Adrenal gland (tissue), 12 donors: ENCODE data around the gene LRCH1. TPM values are rescaled to one million over a fixed set of nuclear protein-coding genes. Genes with fewer than 3 reads are reported as not detected.

Experiments used
- DNase-seq, 7 donors: peaks; one replicate each; pipeline ENCODE4 v3.0.0-alpha.2; 2019 to 2020
- H3K27ac ChIP-seq, 5 donors: fragments of 200-600 bp; sonication (generic) in 4 of 5; 1 replicate in 3 of 5; 2 replicates in 2 of 5; pipeline versions ENCODE4 v1.5.1 to v1.8.0; 2016 to 2020; ENCODE audit warnings: mild to moderate bottlenecking in 1 of 5
- H3K27me3 ChIP-seq: fragments of 200-600 bp; 2 replicates; pipeline ENCODE4 v1.8.0; 2021
- H3K36me3 ChIP-seq, 2 donors: fragments of 200-600 bp; replicated peaks in 1 of 2; 1 replicate in 1 of 2; 2 replicates in 1 of 2; pipeline versions ENCODE4 v1.5.1 to v1.8.0; 2018 to 2022
- H3K4me1 ChIP-seq, 2 donors: fragments of 200-600 bp; replicated peaks in 1 of 2; 1 replicate in 1 of 2; 2 replicates in 1 of 2; pipeline versions ENCODE4 v1.5.1 to v1.8.0; 2018 to 2021
- H3K4me3 ChIP-seq, 4 donors: fragments of 200-600 bp; sonication (generic) in 3 of 4; one replicate each; pipeline ENCODE4 v1.5.1; 2016 to 2018
- H3K9me3 ChIP-seq, 3 donors: fragments of 200-600 bp; sonication (generic) in 1 of 3; replicated peaks in 1 of 3; 1 replicate in 2 of 3; 2 replicates in 1 of 3; pipeline versions ENCODE4 v1.5.1 to v1.8.0; 2016 to 2021
- CTCF ChIP-seq, 6 experiments: fragments of 450-650 bp in 4 of 6; fragments of 200-600 bp in 2 of 6; sonication (generic) in 1 of 6; IDR thresholded peaks; 1 replicate in 5 of 6; 2 replicates in 1 of 6; pipeline versions ENCODE4 v1.5.1 to v1.8.0; 2016 to 2021; ENCODE audit warnings: antibody characterized with exemption in 6 of 6, mild to moderate bottlenecking in 2 of 6, moderate library complexity in 1 of 6
- POLR2A ChIP-seq, 2 donors: fragments of 450-650 bp; IDR thresholded peaks; one replicate each; pipeline ENCODE4 v1.6.1; 2017; ENCODE audit warnings: antibody characterized with exemption in 2 of 2, mild to moderate bottlenecking in 2 of 2, moderate library complexity in 1 of 2
- WGBS, 4 donors: extraction: QIAGEN DNeasy Blood & Tissue Kit in 2 of 4; methylation state at CpG; one replicate each; pipeline versions ENCODE4 v1.1.5 to v1.1.7; 2013 to 2017; 5-methylcytosine and 5-hydroxymethylcytosine counted together
- intact Hi-C, 2 donors: fragments of 100-400 bp; cut with DNase I; formaldehyde crosslinking; loops; one replicate each; pipeline versions ENCODE4 v1.14.1 to v1.15.0; 2022 to 2023
- polyA plus RNA-seq, 3 donors: library from polyadenylated mRNA; stranded (reverse); fragments of 200-250 nt in 2 of 3; fragments of 350-450 nt in 1 of 3; fragmentation: Illumina TruSeq in 1 of 3; extraction: RNeasy Lipid Tissue Mini Kit (QIAGEN cat#74804) in 1 of 3; gene quantifications; one replicate each; pipeline ENCODE4 v1.2.3, GENCODE V29; 2013 to 2014
- total RNA-seq, 9 donors: library from RNA; depleted of rRNA in 4 of 9; stranded (reverse); fragments of >200 nt in 4 of 9; fragments of 120-200 nt in 1 of 9; fragmentation: NEBNext Ultra II Directional in 1 of 9; extraction: Animal tissue kit (Norgen Biotek cat#: 25700) in 1 of 9; gene quantifications; one replicate each; pipeline versions ENCODE4 v1.1.0 to v1.2.4, GENCODE V29; 2013 to 2023
- donor health status: healthy with polysubstance abuse.
- donor health status: Bipolar disorder and iron deficiency.
- donor health status: DM: yes; HTN: yes; CAD: no.
- donor health status: DM: no; HTN: no; CAD: no.
- donor health status: DM: no; HTN: no; CAD: no.
- donor health status: DM: yes; HTN: yes; CAD: no.

The LRCH1 gene
- total and polyA plus RNA-seq, 12 donors = 2.8 to 13.6 (median 8.4) TPM

GRCh38 chr13:46667687-46668281 lies 114.8 kb downstream of the LRCH1 start:
- Histone ChIP-seq H3K4me3 (no peak overlapping the region), H3K27me3 (no peaks in the 10 kb centered on the region), H3K4me1 (peaks cover 5 to 33% of the 10 kb centered on the region in 2 donors), H3K36me3 (no peaks in the 10 kb centered on the region), H3K9me3 (no peaks in the 10 kb centered on the region), H3K27ac (peak overlapping the region in 2 of 5 donors; percentile 35 to 53)
- 66 to 87% (median 71%) methylated on average over 4 of the region's 4 CpGs for WGBS, 4 donors
- intact Hi-C loops = no loop called here
- DNase-seq = no peak
- TF ChIP-seq CTCF (IDR thresholded peaks at IDR 0.05) (no peak), POLR2A (IDR thresholded peaks at IDR 0.05) (no peak)

GRCh38 chr13:46668302-46668720 lies 115.3 kb downstream of the LRCH1 start:
- Histone ChIP-seq H3K9me3 (no peaks in the 10 kb centered on the region), H3K27me3 (no peaks in the 10 kb centered on the region), H3K36me3 (no peaks in the 10 kb centered on the region), H3K4me1 (peaks cover 5 to 33% of the 10 kb centered on the region in 2 donors), H3K27ac (peak overlapping the region in 1 of 5 donors; percentile 53), H3K4me3 (no peak overlapping the region)
- intact Hi-C loops = no loop called here
- DNase-seq = peak in 6 of 7 donors; percentile 22 to 65 (median 47)
- WGBS, 4 donors = 49 to 59% (median 57%) methylated on average over 3 of the region's 3 CpGs
- TF ChIP-seq POLR2A (IDR thresholded peaks at IDR 0.05) = no peak

DNA sequence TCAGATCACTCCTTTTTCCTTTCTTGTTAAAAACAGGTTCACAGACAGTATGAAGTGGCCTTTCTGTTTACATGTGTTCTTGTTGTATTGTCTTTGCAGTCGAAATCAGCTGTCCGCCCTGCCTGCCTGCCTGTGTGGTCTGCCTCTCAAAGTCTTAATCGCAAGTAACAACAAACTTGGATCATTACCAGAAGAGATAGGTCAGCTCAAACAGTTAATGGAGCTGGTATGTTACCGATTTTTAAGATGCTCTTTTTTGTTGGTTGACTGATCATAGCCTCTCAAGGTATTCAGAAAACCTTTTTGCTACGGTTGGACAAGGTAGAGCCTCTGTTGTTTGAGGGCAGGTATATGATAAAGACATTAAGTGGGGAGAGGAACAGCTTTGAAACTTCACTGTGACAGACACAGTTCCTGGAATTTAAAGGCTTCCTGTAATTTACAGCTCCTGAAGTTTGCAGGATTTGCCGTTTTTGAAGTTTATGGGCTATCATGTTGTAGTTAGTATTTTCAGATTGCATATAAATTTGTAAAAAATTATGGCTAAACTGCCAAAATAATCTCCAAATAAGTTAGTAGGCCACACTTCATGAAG lies 116.1 kb downstream of the LRCH1 start:
- no peaks in the 10 kb centered on the region for H3K27me3 ChIP-seq
- no peak overlapping the region for H3K4me3 ChIP-seq
- intact Hi-C loops = no loop called here
- no peak for DNase-seq
- no peaks in the 10 kb centered on the region for H3K36me3 ChIP-seq
- 61 to 69% (median 66%) methylated on average over 6 of the region's 6 CpGs for WGBS, 4 donors
- no peaks in the 10 kb centered on the region for H3K9me3 ChIP-seq
- peak overlapping the region in 1 of 5 donors; percentile 25 for H3K27ac ChIP-seq
- TF ChIP-seq CTCF (IDR thresholded peaks at IDR 0.05) (no peak), POLR2A (IDR thresholded peaks at IDR 0.05) (no peak)
- H3K4me1 ChIP-seq = peaks cover 5 to 33% of the 10 kb centered on the region in 2 donors

GRCh38 chr13:46672338-46673090 lies 119.5 kb downstream of the LRCH1 start:
- no peak for DNase-seq
- Histone ChIP-seq H3K27ac (no peak overlapping the region), H3K4me1 (peaks cover 5 to 26% of the 10 kb centered on the region in 2 donors), H3K4me3 (no peak overlapping the region), H3K27me3 (no peaks in the 10 kb centered on the region), H3K36me3 (no peaks in the 10 kb centered on the region), H3K9me3 (no peaks in the 10 kb centered on the region)
- TF ChIP-seq CTCF (IDR thresholded peaks at IDR 0.05) = no peak
- no peak for TF ChIP-seq POLR2A (IDR thresholded peaks at IDR 0.05)
- WGBS, 4 donors = 89 to 93% (median 92%) methylated on average over 11 to 15 of the region's 15 CpGs
- intact Hi-C loops = no loop called here
